ENCODE results near the gene CAPN8.
A peak's percentile ranks its signal among the peaks of the same experiment; 100 is the strongest.

The CAPN8 gene

GRCh38 chr1:223674119-223674890, 8.8 kb upstream of the CAPN8 start:
- TF ChIP-seq FOXM1 (IDR thresholded peaks at IDR 0.05; ENCODE audit: borderline replicate concordance, low read depth): no peak
- no peak for TF ChIP-seq TEAD4 (IDR thresholded peaks at IDR 0.05)
- TF ChIP-seq ZBTB7A (IDR thresholded peaks at IDR 0.05; ENCODE audit: low read depth): no peak
- no peak for TF ChIP-seq CEBPB (IDR thresholded peaks at IDR 0.05)
- no peak for TF ChIP-seq TCF12 (IDR thresholded peaks at IDR 0.05; ENCODE audit: low read depth)
- TF ChIP-seq, protein P1, sequence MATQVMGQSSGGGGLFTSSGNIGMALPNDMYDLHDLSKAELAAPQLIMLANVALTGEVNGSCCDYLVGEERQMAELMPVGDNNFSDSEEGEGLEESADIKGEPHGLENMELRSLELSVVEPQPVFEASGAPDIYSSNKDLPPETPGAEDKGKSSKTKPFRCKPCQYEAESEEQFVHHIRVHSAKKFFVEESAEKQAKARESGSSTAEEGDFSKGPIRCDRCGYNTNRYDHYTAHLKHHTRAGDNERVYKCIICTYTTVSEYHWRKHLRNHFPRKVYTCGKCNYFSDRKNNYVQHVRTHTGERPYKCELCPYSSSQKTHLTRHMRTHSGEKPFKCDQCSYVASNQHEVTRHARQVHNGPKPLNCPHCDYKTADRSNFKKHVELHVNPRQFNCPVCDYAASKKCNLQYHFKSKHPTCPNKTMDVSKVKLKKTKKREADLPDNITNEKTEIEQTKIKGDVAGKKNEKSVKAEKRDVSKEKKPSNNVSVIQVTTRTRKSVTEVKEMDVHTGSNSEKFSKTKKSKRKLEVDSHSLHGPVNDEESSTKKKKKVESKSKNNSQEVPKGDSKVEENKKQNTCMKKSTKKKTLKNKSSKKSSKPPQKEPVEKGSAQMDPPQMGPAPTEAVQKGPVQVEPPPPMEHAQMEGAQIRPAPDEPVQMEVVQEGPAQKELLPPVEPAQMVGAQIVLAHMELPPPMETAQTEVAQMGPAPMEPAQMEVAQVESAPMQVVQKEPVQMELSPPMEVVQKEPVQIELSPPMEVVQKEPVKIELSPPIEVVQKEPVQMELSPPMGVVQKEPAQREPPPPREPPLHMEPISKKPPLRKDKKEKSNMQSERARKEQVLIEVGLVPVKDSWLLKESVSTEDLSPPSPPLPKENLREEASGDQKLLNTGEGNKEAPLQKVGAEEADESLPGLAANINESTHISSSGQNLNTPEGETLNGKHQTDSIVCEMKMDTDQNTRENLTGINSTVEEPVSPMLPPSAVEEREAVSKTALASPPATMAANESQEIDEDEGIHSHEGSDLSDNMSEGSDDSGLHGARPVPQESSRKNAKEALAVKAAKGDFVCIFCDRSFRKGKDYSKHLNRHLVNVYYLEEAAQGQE (IDR thresholded peaks at IDR 0.05; ENCODE audit: low read depth): no peak
- TF ChIP-seq CREB1 (IDR thresholded peaks at IDR 0.05; ENCODE audit: low read depth): no peak
- TF ChIP-seq NFIC (IDR thresholded peaks at IDR 0.05): no peak
- TF ChIP-seq TAF1 (IDR thresholded peaks at IDR 0.05; ENCODE audit: low read depth): no peak
- no peak for TF ChIP-seq EGR1 (IDR thresholded peaks at IDR 0.05)
- TF ChIP-seq YY1 (IDR thresholded peaks at IDR 0.05; ENCODE audit: low read depth): no peak
- TF ChIP-seq, protein P2, sequence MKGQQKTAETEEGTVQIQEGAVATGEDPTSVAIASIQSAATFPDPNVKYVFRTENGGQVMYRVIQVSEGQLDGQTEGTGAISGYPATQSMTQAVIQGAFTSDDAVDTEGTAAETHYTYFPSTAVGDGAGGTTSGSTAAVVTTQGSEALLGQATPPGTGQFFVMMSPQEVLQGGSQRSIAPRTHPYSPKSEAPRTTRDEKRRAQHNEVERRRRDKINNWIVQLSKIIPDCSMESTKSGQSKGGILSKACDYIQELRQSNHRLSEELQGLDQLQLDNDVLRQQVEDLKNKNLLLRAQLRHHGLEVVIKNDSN (IDR thresholded peaks at IDR 0.05): no peak
- no peak for TF ChIP-seq EP300 (IDR thresholded peaks at IDR 0.05; ENCODE audit: borderline replicate concordance)
- TF ChIP-seq RAD21 (IDR thresholded peaks at IDR 0.05; ENCODE audit: low read depth): no peak
- TF ChIP-seq, protein P3, sequence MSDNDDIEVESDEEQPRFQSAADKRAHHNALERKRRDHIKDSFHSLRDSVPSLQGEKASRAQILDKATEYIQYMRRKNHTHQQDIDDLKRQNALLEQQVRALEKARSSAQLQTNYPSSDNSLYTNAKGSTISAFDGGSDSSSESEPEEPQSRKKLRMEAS (IDR thresholded peaks at IDR 0.05): no peak

DNA sequence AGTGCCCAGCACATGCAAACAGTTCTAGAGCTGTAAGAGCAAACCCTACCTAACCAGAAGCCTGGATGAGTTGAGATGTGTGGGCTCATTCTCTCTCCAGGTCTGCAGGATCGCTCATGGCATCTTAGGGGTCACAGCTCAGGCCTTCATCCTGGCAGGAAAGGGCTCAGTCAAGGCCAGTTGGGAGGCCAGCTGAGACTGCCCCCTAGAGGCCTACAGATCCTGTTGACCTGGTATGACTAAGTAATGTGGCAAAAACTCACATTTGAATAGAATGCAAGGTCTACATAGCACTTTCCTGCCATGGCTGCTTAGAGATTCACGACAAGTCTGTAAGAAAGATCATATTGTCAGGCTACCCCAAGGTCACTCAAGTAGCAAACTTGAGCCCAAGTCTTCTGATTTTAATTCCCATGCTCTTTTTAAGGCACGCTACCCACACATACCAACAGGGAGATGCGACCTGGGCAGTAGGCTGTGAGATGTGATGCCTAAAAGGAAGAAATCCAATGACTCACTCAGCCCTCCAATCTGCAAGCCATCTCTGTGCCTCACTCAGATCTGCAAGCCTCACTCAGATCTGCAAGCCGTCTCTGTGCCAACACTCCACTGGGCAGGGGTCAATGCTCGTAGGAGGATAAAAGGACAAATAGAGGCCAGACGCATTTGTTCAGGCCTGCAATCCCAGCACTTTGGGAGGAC, 5.1 kb upstream of the CAPN8 start:
- TF ChIP-seq RAD21 (IDR thresholded peaks at IDR 0.05; ENCODE audit: low read depth) (peak; percentile 77), TCF12 (IDR thresholded peaks at IDR 0.05; ENCODE audit: low read depth) (no peak)

DNA sequence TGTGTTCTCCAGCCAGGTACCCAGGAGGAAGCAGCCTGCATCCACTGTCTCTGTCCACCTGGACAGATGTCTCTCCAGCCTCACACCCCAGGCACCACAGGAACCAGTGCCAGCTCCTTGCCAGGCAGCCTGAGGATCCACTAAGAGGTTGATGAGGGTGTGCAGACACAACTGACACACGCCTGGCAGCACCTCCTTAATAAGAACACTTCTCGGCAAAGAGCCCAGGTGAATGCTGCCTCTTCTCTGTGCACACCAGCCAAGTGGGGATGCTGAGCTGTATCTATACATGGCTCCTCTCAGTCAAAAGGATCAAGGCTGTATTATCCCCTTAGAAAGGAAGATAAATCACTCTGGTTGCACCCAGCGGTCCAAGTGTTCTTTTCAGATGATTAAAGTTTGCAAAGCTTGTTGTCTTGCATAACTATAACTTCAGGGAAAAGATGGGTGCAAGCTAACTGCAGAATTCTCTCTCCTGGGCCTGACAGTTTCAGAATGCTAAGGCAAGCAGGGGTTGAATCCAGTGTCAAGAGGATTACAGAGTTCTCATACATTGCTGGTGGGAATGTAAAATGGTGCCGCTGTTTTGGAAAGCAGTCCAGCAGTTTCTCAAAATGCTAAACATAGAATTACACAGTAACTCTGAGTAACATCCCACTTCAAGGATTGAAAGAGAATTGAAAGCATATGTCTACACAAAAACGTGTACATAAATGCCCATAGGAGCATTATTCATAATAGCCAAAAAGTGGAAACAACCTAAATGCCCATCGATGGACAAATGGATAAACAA, 3.7 kb upstream of the CAPN8 start:
- TF ChIP-seq, protein P3 (IDR thresholded peaks at IDR 0.05): no peak
- TF ChIP-seq CEBPB (IDR thresholded peaks at IDR 0.05) (no peak), CREB1 (IDR thresholded peaks at IDR 0.05; ENCODE audit: low read depth) (no peak), YY1 (IDR thresholded peaks at IDR 0.05; ENCODE audit: low read depth) (no peak), TAF1 (IDR thresholded peaks at IDR 0.05; ENCODE audit: low read depth) (no peak), EP300 (IDR thresholded peaks at IDR 0.05; ENCODE audit: borderline replicate concordance) (no peak), FOXM1 (IDR thresholded peaks at IDR 0.05; ENCODE audit: borderline replicate concordance, low read depth) (no peak), RAD21 (IDR thresholded peaks at IDR 0.05; ENCODE audit: low read depth) (no peak), ZBTB7A (IDR thresholded peaks at IDR 0.05; ENCODE audit: low read depth) (no peak), TEAD4 (IDR thresholded peaks at IDR 0.05) (no peak), EGR1 (IDR thresholded peaks at IDR 0.05) (no peak), NFIC (IDR thresholded peaks at IDR 0.05) (no peak), TCF12 (IDR thresholded peaks at IDR 0.05; ENCODE audit: low read depth) (no peak)
- TF ChIP-seq, protein P2 (IDR thresholded peaks at IDR 0.05): no peak
- TF ChIP-seq, protein P1 (IDR thresholded peaks at IDR 0.05; ENCODE audit: low read depth): no peak

GRCh38 chr1:223667484-223668182, 2.1 kb upstream of the CAPN8 start:
- TF ChIP-seq, protein P2 (IDR thresholded peaks at IDR 0.05): no peak
- TF ChIP-seq CREB1 (IDR thresholded peaks at IDR 0.05; ENCODE audit: low read depth) (no peak), NFIC (IDR thresholded peaks at IDR 0.05) (no peak)
- TF ChIP-seq, protein P1 (IDR thresholded peaks at IDR 0.05; ENCODE audit: low read depth): no peak
- TF ChIP-seq, protein P3 (IDR thresholded peaks at IDR 0.05): no peak

All from Ishikawa (cell line).